ENCODE measurements around the gene PSAT1.
"Not testable (repeated sequence)": the region's sequence is repeated elsewhere in the genome, so short reads cannot be mapped to it uniquely, and the experiment has no call there.

Gene PSAT1

DNA sequence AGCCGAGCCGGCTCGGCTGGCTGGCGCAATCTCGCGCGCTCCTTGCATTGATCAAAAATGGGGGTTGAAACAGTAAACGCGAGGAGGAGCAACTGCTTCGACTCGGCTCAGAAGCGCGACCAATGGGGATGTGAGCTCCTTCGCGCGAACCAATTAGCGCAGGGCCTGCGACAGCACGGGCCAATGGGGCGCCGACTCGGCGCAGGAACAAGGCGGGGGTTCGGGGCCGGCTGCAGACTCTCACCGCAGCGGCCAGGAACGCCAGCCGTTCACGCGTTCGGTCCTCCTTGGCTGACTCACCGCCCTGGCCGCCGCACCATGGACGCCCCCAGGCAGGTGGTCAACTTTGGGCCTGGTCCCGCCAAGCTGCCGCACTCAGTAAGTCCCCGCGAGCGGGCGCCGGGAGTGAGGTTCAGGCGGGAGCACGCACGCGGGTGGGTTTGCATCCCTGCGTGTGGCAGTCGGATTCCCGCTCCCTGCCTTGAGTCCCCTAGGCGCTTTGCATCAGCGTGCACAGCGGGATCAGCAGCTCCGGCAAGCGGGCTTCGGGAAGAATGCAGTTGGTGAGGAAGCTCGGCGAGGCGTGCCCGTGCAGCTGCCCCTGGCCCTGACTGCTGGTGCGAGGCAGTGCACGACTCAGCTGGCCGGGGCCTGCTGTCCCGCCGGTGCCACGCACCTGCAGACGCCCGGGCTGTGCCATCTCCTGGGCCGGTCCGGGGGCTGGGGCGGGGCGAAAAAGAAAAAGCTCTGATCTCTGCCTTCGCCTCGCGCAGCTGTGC is at the start of gene PSAT1:
Gene PSAT1, plus strand, starts transcription at position 233 of the 779 bp plus-strand sequence. Its CDS starts 86 bp downstream, at position 319.
- DNase-seq (ENCODE audit: low read depth in 2 of 2): peak; percentile 96 to 97

DNA sequence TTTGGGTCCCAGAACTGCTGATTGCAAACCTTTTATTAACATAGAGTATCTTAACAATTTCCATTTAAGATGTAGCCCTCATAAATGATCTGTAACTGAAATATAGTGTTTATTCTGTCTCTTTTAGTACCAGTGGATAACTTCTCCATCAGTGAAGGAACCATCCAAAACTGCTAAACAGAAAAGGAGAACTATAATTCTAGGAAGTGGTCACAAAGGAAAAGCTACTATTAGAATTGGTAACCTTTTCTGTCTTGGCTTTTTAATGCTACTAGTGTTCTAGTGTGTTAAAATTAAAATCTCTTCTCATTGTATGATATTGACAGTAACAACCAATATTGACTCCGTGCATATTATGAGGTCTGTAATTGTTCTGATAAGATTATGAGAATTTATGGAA is 48.3 kb upstream of the PSAT1 start:
- DNase-seq (ENCODE audit: low read depth in 2 of 2): no peak

DNA sequence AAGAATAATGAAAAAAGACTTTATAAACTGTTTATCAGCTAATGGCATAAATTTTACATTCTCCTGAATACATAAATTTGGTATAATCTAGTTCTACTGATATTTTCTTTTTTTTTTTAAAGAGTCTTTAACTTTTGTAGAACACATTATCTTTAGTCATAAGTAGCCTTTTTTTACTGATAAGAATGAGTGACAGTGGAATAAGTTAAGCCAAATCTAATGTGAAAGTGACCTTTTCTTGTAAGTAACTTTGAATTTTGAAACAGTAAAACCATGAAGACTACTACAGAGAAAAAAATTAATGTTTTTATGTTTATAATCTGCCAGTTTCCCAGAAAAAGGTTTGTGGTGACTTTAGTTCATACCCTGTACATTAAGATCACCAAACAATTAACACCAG is 47.4 kb upstream of the PSAT1 start:
- DNase-seq (ENCODE audit: low read depth in 2 of 2): no peak

DNA sequence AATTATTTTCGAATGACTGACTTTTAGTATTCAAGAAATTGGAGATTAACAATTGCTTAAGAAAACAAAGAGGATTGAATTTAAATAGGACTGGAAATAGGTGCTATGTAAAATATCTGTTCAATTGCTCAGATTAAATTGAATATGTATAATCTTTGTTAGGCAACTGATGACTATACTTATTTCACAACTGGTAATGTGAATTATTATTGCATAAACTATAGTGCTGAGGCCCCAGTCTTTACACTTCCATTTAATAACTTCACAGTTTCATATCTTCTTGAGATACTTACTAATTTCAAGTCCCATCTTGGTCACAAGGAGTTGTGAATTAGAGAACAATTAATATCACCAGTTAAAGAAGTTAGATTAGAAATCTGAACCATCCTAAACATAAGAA is 44.3 kb upstream of the PSAT1 start:
- no peak for DNase-seq (ENCODE audit: low read depth in 2 of 2)

DNA sequence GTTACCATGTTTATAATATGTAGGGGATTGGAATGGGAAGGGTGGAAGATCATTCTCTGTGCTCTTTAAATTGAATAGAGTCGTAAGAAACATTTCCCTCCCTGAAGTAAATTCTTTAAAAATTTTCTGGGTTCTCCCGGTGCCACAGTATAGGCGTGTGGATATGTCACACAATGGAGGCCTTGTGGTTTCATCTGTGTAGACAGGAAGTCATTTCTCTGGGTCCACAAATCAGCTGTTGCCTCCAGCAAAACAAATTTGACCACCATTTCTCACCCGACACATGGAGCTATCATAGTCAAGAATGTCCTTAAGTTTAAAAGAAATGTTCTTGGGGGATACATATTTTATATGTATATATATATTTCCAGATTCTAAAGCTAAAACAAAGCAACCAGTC is 43.6 kb upstream of the PSAT1 start:
- DNase-seq (ENCODE audit: low read depth in 2 of 2): no peak

DNA sequence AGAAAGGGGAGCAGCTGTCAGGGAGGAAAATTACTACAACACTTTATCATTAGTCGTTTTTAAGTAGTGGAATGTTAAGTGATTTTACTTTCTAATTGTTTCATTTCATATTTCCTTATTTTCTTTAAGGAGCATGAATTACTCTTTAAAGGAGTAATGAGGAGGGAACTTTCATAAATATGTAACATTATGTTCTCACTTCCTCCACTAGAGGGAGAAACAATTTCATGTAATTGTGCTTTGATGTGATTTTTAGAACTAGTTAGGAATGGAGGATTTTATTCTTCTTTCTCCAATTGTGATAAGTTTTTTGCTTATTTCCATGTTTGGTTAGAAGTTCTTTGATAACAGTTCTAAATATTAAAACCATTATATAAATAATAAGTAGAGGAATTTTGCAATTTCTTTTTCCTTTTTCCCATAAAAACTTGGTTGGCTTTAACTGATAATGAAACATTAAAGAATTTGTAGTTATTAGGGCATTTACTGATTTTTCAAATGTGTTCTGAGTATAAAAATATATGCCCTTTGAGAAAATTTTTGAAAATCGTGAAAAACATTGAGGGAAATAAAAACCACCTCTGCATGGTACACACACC is 35.4 kb upstream of the PSAT1 start:
- DNase-seq (ENCODE audit: low read depth in 2 of 2): no peak

DNA sequence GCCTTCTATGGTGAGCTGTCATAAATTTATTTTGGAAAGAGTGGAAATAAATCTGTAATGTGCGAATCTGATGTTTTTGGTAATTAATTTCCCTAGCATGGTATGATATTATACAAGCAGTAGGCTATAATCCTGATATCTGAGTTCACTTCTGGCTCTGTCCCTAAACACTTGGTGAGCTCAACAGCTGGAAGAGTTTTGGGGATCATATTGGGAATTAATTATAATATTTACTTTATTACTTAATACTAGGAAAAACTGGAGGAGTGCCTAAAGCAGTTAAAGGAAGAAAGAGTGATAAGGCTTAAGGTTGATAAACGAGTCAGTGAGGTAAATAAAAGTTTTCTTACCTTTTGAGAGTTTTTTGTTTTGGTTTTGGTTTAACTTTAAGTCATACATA is 34.3 kb upstream of the PSAT1 start:
- no peak for DNase-seq (ENCODE audit: low read depth in 2 of 2)

DNA sequence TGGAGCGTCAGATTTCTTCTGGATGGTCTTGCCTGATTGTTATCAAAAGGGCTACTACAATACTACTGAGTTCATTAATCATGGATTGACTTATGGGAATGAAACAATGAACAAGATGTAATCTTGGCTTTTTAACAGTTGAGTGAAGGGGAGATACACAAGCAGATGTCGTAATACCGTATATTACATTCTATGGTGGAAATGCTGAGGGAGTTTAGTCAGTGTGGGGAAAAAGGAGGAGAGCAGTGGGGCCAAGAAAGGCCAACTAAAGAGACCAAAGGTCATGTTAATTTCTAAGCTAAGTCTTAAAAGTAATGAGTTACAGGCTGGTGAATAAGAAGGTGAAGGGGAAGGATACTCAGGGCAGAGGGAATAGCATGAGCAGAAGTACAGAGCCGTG is 29.0 kb upstream of the PSAT1 start:
- no peak for DNase-seq (ENCODE audit: low read depth in 2 of 2)

DNA sequence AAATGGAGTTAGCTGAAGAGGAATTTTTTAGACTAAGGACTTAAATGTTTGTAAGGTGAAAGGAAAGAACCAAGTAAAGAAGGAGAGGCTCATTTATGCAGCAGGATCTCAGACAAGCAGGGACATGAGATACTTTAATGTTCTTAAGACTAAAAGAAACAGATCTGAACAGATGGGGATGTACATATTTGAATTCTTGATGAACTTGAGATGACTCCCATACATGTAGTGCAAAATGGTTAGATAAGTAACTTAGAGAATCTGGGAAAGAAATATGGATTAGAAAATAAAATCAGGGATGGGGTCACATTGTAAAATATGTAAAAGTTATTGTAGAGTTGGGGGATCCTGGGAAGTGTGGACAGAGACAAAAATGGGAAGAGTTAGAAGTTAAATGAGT is 27.1 kb upstream of the PSAT1 start:
- DNase-seq (ENCODE audit: low read depth in 2 of 2): no peak

DNA sequence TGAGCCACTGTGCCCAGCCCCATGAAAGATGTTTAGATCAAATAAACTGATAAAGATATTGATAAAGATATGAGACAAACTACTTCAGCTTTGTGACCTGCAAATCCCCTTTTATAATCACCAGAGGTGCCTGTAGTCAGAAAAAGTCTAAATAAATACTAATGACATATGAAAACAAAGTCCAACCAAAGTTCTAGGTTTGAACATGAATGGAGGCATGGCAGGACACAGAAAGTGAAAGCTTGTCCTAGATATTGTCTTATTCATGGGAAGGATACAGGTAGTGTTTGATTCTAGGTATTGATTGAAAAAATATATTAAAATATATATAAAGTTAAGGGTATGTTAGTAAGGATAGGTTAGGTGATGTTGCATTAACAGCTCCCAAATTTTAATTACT is 24.6 kb upstream of the PSAT1 start:
- DNase-seq (ENCODE audit: low read depth in 2 of 2): no peak

DNA sequence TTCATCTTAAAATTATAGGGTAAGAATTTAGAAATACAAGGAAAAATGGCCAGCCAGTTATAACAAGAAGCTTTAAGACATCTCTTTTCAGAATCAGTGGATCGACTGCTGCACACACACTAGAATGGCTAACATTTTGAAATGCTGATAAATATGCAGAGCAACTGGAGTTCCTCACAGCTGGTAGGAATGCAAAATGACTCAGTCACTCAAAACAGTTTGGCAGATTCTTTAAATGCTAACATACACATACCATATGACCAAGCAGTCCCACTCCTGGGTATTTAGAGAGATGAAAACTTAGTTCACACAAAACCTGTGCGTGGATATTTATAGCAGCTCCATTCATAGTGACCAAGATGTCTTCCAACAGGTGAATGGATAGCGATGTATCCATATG is 23.2 kb upstream of the PSAT1 start:
- no peak for DNase-seq (ENCODE audit: low read depth in 2 of 2)

DNA sequence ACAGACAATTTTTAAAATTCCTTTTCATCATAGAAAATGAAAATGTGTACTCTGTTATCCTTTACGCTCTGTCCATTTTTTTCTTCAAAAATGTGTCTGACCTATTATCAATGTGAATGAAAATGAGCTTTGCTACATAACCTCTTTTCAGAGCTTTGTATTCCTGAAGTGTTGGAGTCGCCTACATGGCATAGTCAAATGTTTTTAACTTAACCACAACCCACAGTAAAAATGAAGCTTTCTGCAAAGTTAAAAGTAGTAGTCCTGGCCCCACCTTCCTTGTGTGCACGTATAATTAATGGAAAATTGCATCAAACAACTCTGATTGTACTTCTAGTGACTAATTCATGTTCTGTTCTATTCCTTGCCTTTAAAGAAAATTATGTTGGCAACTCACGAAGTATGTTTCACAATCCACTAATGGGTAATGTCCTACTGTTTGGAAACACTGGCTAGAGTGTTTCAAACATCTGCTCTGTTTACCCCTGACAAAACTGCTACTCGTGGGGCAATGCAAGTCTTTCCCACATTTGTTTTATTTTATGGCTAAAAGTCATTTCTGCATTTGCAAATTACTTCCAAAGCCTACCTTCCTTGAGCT is 18.6 kb upstream of the PSAT1 start:
- DNase-seq (ENCODE audit: low read depth in 2 of 2): no peak

DNA sequence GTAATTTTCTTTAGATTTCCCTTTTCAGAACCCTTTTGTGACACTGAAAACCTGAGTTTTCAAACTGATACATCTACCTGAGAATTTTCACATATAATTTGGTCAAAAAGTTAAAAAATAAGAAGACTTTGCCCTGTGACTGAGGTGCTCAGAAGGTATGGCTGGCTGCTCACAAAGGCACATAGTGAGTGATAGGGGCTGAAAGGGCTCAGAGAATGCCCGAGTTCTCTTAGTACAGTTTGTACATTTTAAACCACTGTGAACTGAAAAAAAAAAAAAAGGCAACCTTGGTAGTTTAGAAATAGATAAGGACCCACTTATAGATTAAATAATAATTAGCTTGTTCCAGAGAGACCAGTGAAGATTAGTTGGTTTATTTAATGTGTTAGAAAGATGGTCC is 18.1 kb upstream of the PSAT1 start:
- DNase-seq (ENCODE audit: low read depth in 2 of 2): no peak

DNA sequence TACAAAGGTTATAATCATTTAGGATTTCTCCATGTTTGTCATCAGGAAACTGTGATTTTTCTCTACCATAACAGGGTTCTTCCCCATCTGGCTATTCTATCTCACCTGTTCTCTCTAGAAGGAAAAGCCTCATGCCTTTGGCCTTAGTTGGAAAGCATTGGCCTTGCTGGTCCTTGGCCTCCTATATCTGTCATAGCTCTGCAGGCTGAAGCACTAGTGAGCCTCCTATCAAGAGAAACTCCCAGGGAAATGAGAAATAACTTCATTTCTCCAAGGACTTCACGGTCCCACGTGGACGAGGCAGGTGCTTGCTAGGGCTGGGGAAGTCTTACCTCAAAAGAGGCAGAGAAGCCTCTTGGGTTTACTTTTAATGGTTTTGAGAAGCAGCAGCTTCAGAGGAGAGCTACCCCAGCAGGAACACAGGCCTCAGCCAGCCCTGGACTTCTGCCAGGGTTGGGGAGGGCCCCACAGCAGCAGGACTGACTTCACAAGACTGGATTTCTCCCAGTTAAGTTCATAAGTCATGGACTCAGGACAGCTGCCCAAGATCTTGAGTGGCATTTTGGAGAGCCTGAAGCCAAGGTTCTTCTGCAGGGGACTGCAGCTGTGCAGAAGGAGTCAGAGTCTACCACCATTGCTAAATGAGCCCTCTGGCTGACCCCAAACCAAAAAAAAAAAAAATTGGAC is 15.8 kb upstream of the PSAT1 start:
- DNase-seq (ENCODE audit: low read depth in 2 of 2): peak in 1 of 2 experiments; percentile 24

DNA sequence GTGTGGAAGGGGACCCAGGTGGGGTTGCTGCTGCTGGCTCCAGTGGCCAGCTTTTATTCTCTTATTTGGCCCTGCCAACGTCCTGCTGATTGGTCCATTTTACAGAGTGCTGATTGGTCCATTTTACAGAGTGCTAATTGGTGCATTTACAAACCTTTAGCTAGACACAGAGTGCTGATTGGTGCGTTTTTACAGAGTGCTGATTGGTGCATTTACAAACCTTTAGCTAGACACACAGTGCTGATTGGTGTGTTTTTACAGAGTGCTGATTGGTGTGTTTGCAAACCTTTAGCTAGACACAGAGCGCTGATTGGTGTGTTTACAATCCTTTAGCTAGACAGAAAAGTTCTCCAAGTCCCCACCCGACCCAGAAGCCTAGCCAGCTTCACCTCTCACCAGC is 12.7 kb upstream of the PSAT1 start:
- DNase-seq (ENCODE audit: low read depth in 2 of 2): not testable (repeated sequence)

DNA sequence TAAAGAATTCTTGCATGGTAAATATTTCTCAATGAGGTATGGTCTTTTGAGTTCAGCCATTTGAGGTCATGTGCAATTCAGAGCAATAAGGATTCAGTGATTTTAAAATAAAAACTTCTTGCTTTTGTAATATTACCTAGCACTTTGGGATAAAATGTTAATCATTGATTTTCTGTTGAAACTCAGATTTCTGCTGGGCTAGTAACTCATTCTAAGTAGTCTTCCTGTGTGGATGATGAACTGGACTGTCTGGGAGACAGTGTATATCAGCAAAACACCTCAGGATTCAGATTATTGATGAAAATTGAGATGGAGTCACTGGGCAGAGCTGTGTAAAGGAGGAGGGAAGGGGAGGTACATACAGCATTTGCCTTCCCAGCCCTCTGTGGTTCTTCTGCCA is 10.8 kb upstream of the PSAT1 start:
- no peak for DNase-seq (ENCODE audit: low read depth in 2 of 2)

DNA sequence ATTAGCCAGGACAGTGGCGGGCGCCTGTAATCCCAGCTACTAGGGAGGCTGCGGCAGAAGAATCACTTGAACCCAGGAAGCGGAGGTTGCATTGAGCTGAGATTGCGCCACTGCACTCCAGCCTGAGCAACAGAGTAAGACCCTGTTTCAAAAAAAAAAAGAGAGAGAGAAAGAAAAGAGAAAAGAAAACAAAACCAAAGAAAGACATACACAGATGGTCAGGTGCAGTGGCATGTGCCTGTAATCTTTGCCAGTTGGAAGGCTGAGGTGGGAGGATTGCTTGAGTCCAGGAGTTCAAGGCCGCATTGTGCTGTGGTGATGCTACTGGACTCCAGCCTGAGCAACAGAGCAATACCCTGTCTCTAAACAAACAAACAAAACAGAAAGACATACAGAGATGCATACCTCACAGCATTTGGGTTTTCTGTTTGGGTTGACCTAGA is 10.0 kb upstream of the PSAT1 start:
- no peak for DNase-seq (ENCODE audit: low read depth in 2 of 2)

DNA sequence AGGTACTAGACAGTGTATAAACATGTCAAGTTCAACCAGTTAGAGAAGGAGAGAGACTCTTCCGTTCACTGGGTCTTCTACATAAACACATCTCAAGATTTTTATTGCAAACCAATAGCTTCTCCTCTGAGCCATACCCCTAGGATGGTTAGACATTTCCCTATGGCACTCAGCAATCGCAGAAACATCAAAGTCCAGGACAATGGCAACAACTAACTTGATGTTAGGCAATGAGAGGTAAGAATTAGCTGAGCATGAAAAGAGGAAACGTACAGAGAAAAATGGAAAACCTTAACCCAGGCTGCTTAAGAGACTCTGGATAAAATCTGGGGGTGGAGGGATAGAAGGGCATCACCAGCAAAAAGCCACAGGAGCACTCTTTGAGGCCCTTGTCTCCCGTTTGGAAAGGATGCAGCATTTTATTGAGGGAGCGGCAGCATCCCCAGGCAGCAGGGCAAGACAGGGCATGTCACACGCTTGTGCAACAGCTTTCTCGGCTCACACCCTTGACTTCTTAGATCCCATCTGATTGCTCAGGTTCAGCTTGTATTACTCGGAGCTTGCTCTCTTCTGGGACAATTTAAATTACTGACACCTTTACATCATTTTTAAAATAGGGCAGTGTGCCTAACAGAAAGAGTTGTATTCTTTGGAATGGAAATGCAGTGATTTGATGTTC is 8.6 kb upstream of the PSAT1 start:
- no peak for DNase-seq (ENCODE audit: low read depth in 2 of 2)

DNA sequence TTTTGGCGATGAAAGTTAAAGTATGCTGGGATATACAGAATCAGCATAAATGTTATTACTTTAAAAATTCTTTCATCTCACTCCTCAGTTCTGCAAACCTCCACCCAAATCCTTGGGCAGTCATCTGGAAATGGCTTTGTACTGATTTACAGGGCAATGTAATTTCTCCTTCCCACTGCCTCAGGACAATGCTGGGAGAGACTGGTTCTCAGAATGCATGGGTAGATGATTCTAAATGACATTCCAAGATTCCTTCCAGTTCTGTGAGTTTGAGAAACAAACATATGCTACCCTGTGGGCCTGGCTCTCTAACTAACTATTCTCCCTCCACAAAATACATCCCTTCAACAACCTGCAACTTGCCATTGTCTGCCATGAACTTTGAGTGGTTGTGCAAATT is 7.5 kb upstream of the PSAT1 start:
- no peak for DNase-seq (ENCODE audit: low read depth in 2 of 2)

DNA sequence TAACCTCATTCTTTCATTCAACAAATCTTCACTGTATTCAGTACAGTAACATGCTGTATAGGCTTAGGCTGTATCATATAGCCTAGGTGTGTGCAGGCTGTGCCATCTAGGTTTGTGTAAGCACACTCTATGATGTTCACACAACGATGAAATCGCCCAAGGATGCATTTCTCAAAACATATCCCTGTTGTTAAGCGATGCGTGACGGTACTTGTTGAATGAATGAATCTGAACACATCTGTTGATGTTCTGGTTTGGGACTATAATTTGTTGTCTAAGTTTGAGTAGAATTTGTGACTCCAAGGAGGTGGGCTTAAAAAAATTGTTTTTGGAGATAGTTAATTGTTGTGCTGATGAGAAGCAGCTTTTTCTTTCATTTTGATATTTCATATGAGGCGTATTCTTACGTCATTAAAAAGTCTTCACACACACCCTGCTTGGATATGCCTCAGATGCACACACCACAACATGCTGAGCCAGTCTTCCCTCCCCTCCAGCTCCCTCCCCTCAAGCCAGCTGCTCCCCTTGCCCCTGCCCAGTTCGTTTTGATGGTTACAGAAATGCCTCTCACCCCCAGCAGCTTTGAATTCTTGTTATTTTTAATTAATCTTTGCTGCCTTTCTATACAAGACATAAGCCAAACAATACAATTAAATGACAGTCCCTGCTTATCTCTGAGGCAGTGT is 5.5 kb upstream of the PSAT1 start:
- no peak for DNase-seq (ENCODE audit: low read depth in 2 of 2)

DNA sequence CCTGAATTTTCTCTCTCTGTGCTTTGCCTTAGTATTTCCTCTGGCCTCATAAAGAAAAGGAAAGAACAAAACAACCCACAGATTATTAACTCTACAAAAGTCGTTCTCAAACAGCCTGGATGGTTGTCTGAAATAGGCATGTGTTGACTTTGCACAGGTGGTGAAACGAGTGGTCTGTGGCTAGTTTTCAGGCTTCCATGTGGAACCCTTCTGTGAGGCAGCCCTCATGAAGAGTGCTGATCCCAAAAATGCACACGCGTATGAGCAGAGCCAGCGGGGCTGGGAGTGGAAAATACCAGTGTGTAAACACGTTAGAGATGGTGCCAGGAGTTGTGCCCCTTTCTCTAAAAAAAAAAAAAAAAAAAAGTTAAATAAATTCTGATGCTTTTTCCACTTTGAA is 4.9 kb upstream of the PSAT1 start:
- DNase-seq (ENCODE audit: low read depth in 2 of 2): no peak

Measured in fibroblast of skin of left biceps (primary cell).